Lower leg skin (tissue), 4 donors: Measurements from ENCODE around the gene MAP2. TPM values are rescaled to one million over a fixed set of nuclear protein-coding genes. Genes with fewer than 3 reads are reported as not detected.

Experiments used
- DNase-seq, 2 donors: peaks; one replicate each; pipeline ENCODE4 v3.0.0-alpha.2; 2019; ENCODE audit warnings: low spot score in 2 of 2
- H3K4me3 ChIP-seq: fragments of 200-600 bp; sonication (generic); 2 replicates; pipeline ENCODE4 v1.5.1; 2017; ENCODE audit warnings: mild to moderate bottlenecking, low read depth; ENCODE audit not compliant: poor library complexity, severe bottlenecking
- POLR2A ChIP-seq, 2 donors: fragments of 450-650 bp; IDR thresholded peaks; one replicate each; pipeline ENCODE4 v1.6.1; 2016 to 2017; ENCODE audit warnings: antibody characterized with exemption in 2 of 2, mild to moderate bottlenecking in 1 of 2, moderate library complexity in 1 of 2
- WGBS, 2 donors: methylation state at CpG; one replicate each; pipeline ENCODE4 v1.1.5; 2018; 5-methylcytosine and 5-hydroxymethylcytosine counted together
- intact Hi-C: fragments of 100-400 bp; cut with DNase I; formaldehyde crosslinking; loops from one replicate; pipeline ENCODE4 v1.15.0; 2023; ENCODE audit warnings: low total_unique reads
- total RNA-seq, 4 donors: library from RNA; depleted of rRNA; stranded (reverse); fragments of >200 nt; gene quantifications; one replicate each; pipeline ENCODE4 v1.1.0, GENCODE V29; 2016
- TF ChIP-seq, protein P1 (sequence below), 3 donors: fragments of 450-650 bp; IDR thresholded peaks; one replicate each; pipeline ENCODE4 v1.5.1; 2016; ENCODE audit warnings: antibody characterized with exemption in 3 of 3, mild to moderate bottlenecking in 3 of 3, moderate library complexity in 2 of 3

The MAP2 gene
- total RNA-seq, 4 donors from 2014 or later, result 35.1 to 47.8 (median 40.9) TPM

DNA sequence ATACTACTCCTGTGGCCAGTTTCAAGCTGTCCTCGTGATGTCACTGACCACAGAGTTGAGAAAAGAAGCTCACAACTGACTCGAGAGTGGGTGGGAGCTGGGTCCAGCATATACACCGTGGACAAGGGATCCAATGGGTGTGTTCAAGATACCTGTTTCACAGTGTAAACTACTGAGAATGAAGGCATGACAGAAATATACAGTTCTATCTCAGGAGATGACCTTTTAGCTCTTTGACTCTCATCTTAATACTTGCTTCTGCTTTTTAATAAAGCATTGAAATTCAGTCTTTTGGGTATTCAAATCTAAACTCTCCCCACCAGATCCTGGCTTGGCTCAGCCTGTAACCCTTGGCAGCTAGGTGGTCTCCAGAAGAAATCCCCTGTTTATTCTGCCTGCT lies 130.1 kb downstream of the MAP2 start:
- WGBS, 2 donors, result 83 to 86% methylated on average over 3 of the region's 3 CpGs
- TF ChIP-seq, protein P1, sequence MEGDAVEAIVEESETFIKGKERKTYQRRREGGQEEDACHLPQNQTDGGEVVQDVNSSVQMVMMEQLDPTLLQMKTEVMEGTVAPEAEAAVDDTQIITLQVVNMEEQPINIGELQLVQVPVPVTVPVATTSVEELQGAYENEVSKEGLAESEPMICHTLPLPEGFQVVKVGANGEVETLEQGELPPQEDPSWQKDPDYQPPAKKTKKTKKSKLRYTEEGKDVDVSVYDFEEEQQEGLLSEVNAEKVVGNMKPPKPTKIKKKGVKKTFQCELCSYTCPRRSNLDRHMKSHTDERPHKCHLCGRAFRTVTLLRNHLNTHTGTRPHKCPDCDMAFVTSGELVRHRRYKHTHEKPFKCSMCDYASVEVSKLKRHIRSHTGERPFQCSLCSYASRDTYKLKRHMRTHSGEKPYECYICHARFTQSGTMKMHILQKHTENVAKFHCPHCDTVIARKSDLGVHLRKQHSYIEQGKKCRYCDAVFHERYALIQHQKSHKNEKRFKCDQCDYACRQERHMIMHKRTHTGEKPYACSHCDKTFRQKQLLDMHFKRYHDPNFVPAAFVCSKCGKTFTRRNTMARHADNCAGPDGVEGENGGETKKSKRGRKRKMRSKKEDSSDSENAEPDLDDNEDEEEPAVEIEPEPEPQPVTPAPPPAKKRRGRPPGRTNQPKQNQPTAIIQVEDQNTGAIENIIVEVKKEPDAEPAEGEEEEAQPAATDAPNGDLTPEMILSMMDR (IDR thresholded peaks at IDR 0.05), result no peak
- no peak for TF ChIP-seq POLR2A (IDR thresholded peaks at IDR 0.05)
- H3K4me3 ChIP-seq, result no peak overlapping the region
- DNase-seq, result no peak
- intact Hi-C loops, result loop anchor here (10.0 kb wide), 1 partner anchor 129 kb away; the partner anchor contains the start of gene MAP2

DNA sequence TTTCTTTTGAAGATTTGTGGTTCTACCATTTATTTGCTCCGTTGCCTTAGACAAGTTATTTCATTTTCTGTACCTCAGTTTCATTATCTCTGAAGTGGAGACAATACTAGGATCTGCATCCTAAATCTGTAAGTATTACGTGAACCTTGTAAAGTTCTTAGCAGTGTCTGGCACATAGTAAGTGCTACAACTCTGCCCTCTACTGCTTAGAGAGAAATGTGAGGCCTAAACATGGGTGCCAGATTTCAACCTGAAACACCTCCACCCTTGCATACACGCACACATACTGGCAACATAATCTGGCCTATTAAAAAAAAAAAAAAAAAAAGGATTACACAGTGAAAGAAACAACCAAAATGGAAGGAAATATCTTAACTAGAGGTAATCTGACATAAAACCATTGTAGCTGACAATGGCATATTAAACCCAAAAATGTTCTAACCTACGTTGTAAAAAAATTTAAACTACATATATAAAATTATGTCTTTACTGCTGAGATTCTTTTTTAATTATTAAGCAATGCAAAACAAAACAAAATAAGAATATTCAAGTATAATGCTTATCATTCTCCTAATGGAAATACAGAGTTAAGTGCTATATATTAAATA lies 132.6 kb downstream of the MAP2 start:
- WGBS, 2 donors, result 52 to 57% methylated on average over 4 of the region's 4 CpGs
- intact Hi-C loops, result loop anchor here (10.0 kb wide), 1 partner anchor 132 kb away; the partner anchor contains the start of gene MAP2

DNA sequence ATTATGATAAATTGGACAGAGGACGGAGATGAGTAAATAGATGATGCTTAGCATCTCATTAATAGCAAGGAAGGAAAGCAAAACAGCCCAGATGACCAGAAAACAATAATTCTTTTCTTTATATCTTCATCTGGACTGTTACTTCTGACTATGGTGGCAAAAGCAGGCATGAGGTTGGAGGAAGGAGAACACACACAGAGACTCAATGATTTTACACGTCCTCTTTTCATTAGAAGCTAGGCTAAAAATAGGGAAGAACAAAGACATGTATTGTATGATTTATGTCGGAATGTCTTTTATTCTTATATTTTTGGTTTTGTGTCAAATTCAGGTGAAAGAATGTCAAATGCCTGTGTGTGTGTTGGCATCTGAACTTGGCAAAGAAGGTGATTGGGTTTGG lies 137.1 kb downstream of the MAP2 start:
- DNase-seq, result no peak
- 72 to 73% methylated on average over 3 of the region's 3 CpGs for WGBS, 2 donors
- TF ChIP-seq POLR2A (IDR thresholded peaks at IDR 0.05), result no peak
- TF ChIP-seq, protein P1 (IDR thresholded peaks at IDR 0.05), result no peak
- intact Hi-C loops, result no loop called here
- H3K4me3 ChIP-seq, result no peak overlapping the region

More for the DNA sequence above, 132.6 kb downstream of the MAP2 start:
- no peak for TF ChIP-seq POLR2A (IDR thresholded peaks at IDR 0.05)
- TF ChIP-seq, protein P1 (IDR thresholded peaks at IDR 0.05), result no peak
- DNase-seq, result no peak
- H3K4me3 ChIP-seq, result no peak overlapping the region

DNA sequence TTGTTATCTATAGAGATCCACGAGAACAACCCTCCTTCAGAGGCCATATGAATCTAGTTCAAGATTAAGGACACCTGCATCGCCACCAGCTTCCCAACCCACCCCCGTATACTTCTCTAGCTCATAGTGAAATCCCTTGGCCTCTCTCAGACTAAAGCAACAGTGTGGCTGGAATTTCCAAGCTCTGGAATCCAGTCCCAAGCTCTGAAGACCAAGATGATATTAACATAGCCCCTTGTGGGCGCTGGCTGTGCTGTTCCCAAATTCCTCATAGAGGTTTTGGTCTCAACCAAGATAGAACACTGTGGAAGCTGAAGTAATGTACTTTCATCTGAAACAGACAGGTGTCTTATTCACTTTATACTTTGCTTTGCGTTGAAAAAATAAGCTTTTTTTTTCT lies 139.6 kb downstream of the MAP2 start:
- 89 to 92% methylated on average over 5 of the region's 5 CpGs for WGBS, 2 donors
- intact Hi-C loops, result no loop called here
- no peak for DNase-seq
- TF ChIP-seq POLR2A (IDR thresholded peaks at IDR 0.05), result no peak
- TF ChIP-seq, protein P1 (IDR thresholded peaks at IDR 0.05), result no peak
- no peak overlapping the region for H3K4me3 ChIP-seq

DNA sequence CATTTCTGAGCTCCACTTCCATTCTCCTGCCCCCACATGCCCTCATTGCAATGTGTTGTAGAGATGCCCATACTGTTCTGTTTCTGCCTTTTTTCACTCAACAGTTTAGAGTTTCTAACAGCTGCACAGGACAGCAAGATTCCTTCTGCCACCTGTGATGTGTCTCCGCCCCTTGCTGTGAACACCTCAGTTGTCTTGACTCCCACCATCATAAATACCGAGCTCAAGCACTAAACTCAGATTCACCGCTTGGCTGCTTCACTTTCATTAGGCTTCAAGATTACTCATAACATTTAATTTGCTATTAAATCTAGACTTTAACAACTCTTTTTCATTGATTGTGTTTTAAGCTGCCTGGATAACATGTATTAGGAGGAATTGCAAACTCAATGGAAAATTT lies 141.0 kb downstream of the MAP2 start:
- intact Hi-C loops, result no loop called here
- no peak for DNase-seq
- H3K4me3 ChIP-seq, result no peak overlapping the region
- TF ChIP-seq POLR2A (IDR thresholded peaks at IDR 0.05), result no peak
- TF ChIP-seq, protein P1 (IDR thresholded peaks at IDR 0.05), result no peak
- 86 to 88% methylated on average over 3 of the region's 3 CpGs for WGBS, 2 donors
